PFSK-1 (cell line): ENCODE results near the gene TMEM125.

Source experiments
- FOXP2 ChIP-seq: optimal IDR thresholded peaks from 2 replicates; pipeline ENCODE3; 2011; ENCODE audit warnings: borderline replicate concordance, control low read depth, inconsistent platforms; ENCODE audit not compliant: insufficient read depth; ENCODE audit errors: extremely low read length, extremely low read depth
- POLR2AphosphoS5 ChIP-seq: IDR thresholded peaks from 2 replicates; pipeline ENCODE4 v1.6.1; 2012; ENCODE audit warnings: low read depth, mild to moderate bottlenecking, control low read depth, low read length, moderate library complexity
- REST ChIP-seq, 2 experiments: IDR thresholded peaks; 2 replicates each; pipeline versions ENCODE4 v1.6.1 to v1.8.0; 2011 to 2012; ENCODE audit warnings: low read depth in 2 of 2, low read length in 2 of 2, control low read depth in 1 of 2, inconsistent platforms in 1 of 2, mild to moderate bottlenecking in 1 of 2, moderate library complexity in 1 of 2; ENCODE audit not compliant: insufficient read depth in 1 of 2
- SIN3A ChIP-seq: IDR thresholded peaks from 2 replicates; pipeline ENCODE4 v1.6.1; 2012; ENCODE audit warnings: mild to moderate bottlenecking, low read length, moderate library complexity, borderline replicate concordance; ENCODE audit not compliant: insufficient read depth
- TAF1 ChIP-seq: IDR thresholded peaks from 2 replicates; pipeline ENCODE4 v1.6.1; 2012; ENCODE audit warnings: low read length, control low read depth, borderline replicate concordance; ENCODE audit not compliant: insufficient read depth

The TMEM125 gene

GRCh38 chr1:43288058-43288784 lies 18.4 kb downstream of the TMEM125 start:
- TF ChIP-seq REST (IDR thresholded peaks at IDR 0.05; ENCODE audit: insufficient read depth in 1 of 2, low read depth in 2 of 2, low read length in 2 of 2) (no peak), TAF1 (no peak), POLR2AphosphoS5 (no peak), FOXP2 (no peak), SIN3A (no peak)

- no peak for TF ChIP-seq POLR2AphosphoS5
- no peak for TF ChIP-seq SIN3A
- TF ChIP-seq REST (IDR thresholded peaks at IDR 0.05; ENCODE audit: insufficient read depth in 1 of 2, low read depth in 2 of 2, low read length in 2 of 2), result no peak
- TF ChIP-seq FOXP2, result no peak
- no peak for TF ChIP-seq TAF1
These were observed 19.3 kb downstream of the TMEM125 start for GRCh38 chr1:43288785-43289706.

- TF ChIP-seq REST (IDR thresholded peaks at IDR 0.05; ENCODE audit: insufficient read depth in 1 of 2, low read depth in 2 of 2, low read length in 2 of 2) (no peak), TAF1 (no peak), POLR2AphosphoS5 (no peak), SIN3A (no peak), FOXP2 (no peak)
These were observed 22.4 kb downstream of the TMEM125 start for GRCh38 chr1:43292216-43292615.

GRCh38 chr1:43292679-43293078 lies 22.9 kb downstream of the TMEM125 start:
- TF ChIP-seq REST (IDR thresholded peaks at IDR 0.05; ENCODE audit: insufficient read depth in 1 of 2, low read depth in 2 of 2, low read length in 2 of 2) (no peak), TAF1 (no peak), FOXP2 (no peak), POLR2AphosphoS5 (no peak), SIN3A (no peak)
